Measurements from ENCODE around the gene PCDH9. TPM values are rescaled to one million over a fixed set of nuclear protein-coding genes. Genes with fewer than 3 reads are reported as not detected.
"Not testable (repeated sequence)": the region's sequence is repeated elsewhere in the genome, so short reads cannot be mapped to it uniquely, and the experiment has no call there.

PCDH9 gene
- total RNA-seq, 1 experiment from 2014 or later = 2.2 TPM

DNA sequence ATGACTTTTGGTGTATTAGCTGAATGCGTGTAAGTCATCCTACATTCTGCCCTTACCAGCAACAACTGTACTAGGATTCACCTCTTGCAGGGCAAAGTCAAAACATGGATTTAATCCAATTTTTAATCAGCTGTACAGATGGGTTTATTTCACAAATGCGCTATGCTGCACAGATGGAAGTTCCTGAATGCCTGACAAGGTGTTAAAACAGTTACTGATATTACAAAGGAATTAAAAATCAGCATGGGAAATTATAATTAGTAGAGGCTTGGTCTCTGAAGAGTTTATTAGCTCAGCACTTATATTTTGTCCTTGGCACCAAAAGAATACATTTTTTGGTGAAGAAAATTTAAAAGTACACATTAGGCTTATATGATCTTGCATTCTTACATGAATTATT, 448.9 kb downstream of the PCDH9 start:
- Histone ChIP-seq H3K36me3 (no peaks in the 10 kb centered on the region), H3K4me3 (no peak overlapping the region), H3K27ac (no peak overlapping the region), H3K27me3 (replicated peaks) (no peaks in the 10 kb centered on the region), H3K4me1 (replicated peaks) (no peaks in the 10 kb centered on the region), H3K9me3 (replicated peaks) (no peaks in the 10 kb centered on the region)
- no peak for DNase-seq (ENCODE audit: low read depth in 1 of 2, low spot score in 2 of 2)

DNA sequence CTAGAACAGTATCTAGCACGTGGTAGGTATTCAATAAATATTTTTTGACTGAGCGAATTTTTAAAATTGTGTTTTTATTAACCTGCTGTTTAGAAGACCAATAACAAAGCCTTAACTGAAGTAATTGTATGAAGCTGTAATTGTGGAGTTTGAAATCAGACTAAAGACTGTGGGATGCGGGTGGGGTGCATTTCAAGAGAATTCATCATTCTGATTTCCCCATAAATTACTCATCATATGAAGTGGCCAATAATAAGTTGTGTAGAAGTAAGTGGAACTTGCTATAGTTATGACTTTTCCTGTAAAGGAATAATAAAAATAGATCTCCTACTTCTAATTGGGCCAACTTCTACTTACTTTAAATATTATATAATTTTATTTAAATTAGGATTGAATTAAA, 449.3 kb downstream of the PCDH9 start:
- no peak for DNase-seq (ENCODE audit: low read depth in 1 of 2, low spot score in 2 of 2)
- no peaks in the 10 kb centered on the region for H3K36me3 ChIP-seq
- no peak overlapping the region for H3K4me3 ChIP-seq
- no peaks in the 10 kb centered on the region for H3K9me3 ChIP-seq (replicated peaks)
- no peaks in the 10 kb centered on the region for H3K27me3 ChIP-seq (replicated peaks)
- H3K27ac ChIP-seq = no peak overlapping the region
- no peaks in the 10 kb centered on the region for H3K4me1 ChIP-seq (replicated peaks)

DNA sequence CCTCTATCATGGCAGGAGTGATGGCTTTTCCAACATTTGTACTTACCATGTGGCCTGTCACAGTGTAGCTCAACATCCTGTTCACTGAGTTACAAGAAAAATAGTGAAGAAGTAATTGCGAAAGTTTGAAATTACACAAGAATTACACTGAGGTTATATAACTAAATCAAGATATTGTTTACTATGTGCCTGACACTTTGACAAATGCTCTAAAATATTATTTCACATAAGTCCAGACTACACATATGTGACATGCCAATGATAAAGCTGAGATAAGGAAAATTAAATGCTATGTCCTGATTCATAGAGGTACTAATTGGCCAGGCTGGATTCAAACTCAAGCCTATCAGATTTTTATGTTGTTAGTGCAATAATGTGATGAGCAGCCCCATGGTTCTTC, 451.7 kb downstream of the PCDH9 start:
- Histone ChIP-seq H3K27me3 (replicated peaks) (no peaks in the 10 kb centered on the region), H3K4me1 (replicated peaks) (no peaks in the 10 kb centered on the region), H3K9me3 (replicated peaks) (no peaks in the 10 kb centered on the region), H3K4me3 (no peak overlapping the region), H3K27ac (no peak overlapping the region), H3K36me3 (no peaks in the 10 kb centered on the region)
- DNase-seq (ENCODE audit: low read depth in 1 of 2, low spot score in 2 of 2) = no peak

DNA sequence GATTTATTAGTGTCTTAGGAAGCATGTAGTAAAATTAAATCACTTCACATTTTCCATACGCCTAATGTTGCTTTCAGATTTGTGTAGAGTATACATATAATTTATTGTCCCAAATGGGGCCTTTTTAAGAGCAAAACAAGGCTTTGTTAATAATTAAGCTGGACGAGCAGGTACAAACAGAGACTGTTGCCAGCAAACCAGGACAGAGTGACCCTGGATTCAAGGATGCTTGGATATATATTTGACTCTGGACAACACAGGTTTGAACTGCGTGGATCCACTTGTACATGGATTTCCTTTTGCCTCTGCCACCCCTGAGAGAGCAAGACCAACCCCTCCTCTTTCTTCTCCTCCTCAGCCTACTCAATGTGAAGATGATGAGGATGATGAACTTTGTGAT, 454.9 kb downstream of the PCDH9 start:
- H3K27ac ChIP-seq = no peak overlapping the region
- DNase-seq (ENCODE audit: low read depth in 1 of 2, low spot score in 2 of 2) = no peak
- no peaks in the 10 kb centered on the region for H3K27me3 ChIP-seq (replicated peaks)
- H3K9me3 ChIP-seq (replicated peaks) = no peaks in the 10 kb centered on the region
- H3K4me1 ChIP-seq (replicated peaks) = no peaks in the 10 kb centered on the region
- H3K4me3 ChIP-seq = no peak overlapping the region
- H3K36me3 ChIP-seq = no peaks in the 10 kb centered on the region

DNA sequence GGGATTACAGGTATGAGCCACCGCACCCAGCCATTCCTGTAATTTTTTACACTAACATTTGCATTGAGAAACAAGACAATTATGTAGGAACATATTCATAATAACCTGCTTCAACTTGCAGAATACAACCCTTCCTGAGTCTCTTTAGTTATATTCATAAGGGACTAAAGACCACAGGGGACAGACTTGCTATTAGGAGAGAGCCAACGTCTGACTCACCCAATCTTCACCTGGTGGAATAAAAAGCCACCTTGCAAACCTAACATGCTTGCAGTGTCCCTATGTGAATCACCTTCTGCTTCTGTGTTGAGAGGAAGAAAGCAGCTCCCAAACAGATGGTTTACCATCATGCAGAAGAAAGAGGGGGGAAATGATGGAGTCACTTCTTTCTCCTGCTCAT, 456.1 kb downstream of the PCDH9 start:
- H3K36me3 ChIP-seq = no peaks in the 10 kb centered on the region
- no peaks in the 10 kb centered on the region for H3K9me3 ChIP-seq (replicated peaks)
- no peak overlapping the region for H3K27ac ChIP-seq
- no peaks in the 10 kb centered on the region for H3K27me3 ChIP-seq (replicated peaks)
- no peak for DNase-seq (ENCODE audit: low read depth in 1 of 2, low spot score in 2 of 2)
- no peaks in the 10 kb centered on the region for H3K4me1 ChIP-seq (replicated peaks)
- no peak overlapping the region for H3K4me3 ChIP-seq

DNA sequence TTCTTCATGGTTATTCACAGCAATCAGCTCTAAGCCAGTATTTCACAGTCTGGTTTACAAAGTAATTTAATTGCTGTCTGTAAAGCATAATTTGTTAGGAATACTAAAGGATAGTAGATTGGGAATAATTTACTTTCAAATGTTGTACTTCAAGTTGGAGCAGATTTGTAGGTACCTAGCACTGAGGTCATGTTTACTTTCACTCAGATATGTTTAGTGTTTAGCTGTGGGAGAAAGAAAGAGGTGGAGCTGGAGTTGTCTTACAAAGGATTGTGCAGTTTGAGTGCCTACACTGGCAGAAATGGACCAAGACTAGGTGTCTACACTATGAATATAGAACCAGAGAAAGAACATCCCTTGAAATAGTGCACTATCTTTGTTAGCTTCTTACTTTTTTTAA, 464.6 kb downstream of the PCDH9 start:
- Histone ChIP-seq H3K36me3 (no peaks in the 10 kb centered on the region), H3K27ac (no peak overlapping the region), H3K9me3 (replicated peaks) (no peaks in the 10 kb centered on the region), H3K4me1 (replicated peaks) (no peaks in the 10 kb centered on the region), H3K27me3 (replicated peaks) (no peaks in the 10 kb centered on the region), H3K4me3 (no peak overlapping the region)
- no peak for DNase-seq (ENCODE audit: low read depth in 1 of 2, low spot score in 2 of 2)

DNA sequence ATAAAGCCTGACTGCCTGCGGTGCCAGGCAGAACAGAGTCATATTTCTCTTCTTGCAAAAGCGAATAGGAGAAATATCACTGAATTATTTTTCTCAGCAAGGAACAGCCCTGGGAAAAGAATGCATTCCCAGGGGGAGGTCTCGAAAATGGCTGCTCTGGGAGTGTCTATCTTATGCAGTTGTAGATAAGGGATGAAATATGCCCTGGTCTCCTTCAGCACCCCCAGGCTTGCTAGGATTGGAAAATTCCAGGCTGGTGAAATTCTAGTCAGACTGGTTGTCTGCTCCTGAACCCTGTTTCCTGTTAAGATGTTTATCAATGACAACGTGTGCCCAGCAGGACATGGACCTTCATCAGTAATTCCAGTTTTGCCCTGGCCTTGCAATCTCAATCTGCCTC, 469.5 kb downstream of the PCDH9 start:
- not testable (repeated sequence) for H3K9me3 ChIP-seq (replicated peaks); H3K27ac ChIP-seq; H3K4me3 ChIP-seq; H3K36me3 ChIP-seq; H3K4me1 ChIP-seq (replicated peaks); H3K27me3 ChIP-seq (replicated peaks); DNase-seq (ENCODE audit: low read depth in 1 of 2, low spot score in 2 of 2)

DNA sequence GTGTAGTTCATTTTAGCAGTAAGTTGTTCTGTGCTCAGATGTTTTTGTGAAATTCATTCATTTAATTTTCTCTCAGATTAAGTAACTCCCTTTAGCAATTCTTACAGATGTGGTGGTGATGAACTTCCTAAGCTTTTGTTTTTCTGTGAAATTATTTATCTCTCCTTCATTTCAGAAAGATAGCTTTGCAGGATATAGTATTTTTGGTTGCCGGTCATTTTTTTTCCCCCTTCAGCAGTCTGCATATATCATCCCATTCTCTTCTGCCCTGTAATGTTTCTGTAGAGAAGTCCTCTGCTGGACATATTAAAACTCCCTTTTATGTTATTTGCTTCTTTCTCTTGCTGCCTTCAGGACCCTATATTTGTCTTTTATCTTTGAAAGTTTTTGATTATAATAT, 470.2 kb downstream of the PCDH9 start:
- no peaks in the 10 kb centered on the region for H3K4me1 ChIP-seq (replicated peaks)
- no peak overlapping the region for H3K27ac ChIP-seq
- H3K9me3 ChIP-seq (replicated peaks) = no peaks in the 10 kb centered on the region
- no peaks in the 10 kb centered on the region for H3K27me3 ChIP-seq (replicated peaks)
- no peak for DNase-seq (ENCODE audit: low read depth in 1 of 2, low spot score in 2 of 2)
- no peak overlapping the region for H3K4me3 ChIP-seq
- no peaks in the 10 kb centered on the region for H3K36me3 ChIP-seq

DNA sequence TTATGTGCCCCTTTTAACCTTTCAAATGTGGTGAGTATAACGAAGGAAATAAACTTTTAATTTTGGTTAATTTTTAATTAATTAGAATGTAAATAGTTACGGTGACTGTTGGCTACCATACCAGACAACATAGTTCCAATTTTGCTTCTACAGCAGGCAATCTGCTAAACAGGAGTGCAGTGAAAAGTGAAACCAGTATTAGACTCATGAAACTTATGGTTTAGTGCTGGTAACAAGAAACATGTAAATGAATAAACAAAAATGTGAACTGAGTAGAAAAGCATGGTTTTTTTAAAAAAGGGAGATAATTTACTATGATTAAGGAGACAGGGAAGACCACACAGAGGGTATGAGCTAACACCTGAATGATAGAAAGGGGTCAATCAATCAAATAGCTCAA, 478.4 kb downstream of the PCDH9 start:
- no peak for DNase-seq (ENCODE audit: low read depth in 1 of 2, low spot score in 2 of 2)
- Histone ChIP-seq H3K27me3 (replicated peaks) (no peaks in the 10 kb centered on the region), H3K27ac (no peak overlapping the region), H3K36me3 (no peaks in the 10 kb centered on the region), H3K4me3 (no peak overlapping the region), H3K9me3 (replicated peaks) (no peaks in the 10 kb centered on the region), H3K4me1 (replicated peaks) (no peaks in the 10 kb centered on the region)

DNA sequence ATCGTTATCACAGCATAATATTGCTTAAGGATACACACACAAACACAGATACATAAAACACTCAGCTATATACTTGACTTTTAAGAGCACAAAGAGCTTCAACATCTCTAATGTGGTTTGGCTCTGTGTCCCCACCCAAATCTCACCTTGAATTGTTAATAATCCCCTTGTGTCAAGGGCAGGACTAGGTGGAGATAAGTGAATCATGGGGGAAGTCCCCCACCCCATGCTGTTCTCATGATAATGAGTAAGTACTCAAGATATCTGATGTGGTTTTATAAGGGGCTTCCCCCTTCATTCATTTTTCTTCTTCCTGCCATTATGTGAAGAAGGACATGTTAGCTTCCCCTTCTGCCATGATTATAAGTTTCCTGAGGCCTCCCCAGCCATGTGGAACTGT, 481.4 kb downstream of the PCDH9 start:
- no peaks in the 10 kb centered on the region for H3K36me3 ChIP-seq
- no peak for DNase-seq (ENCODE audit: low read depth in 1 of 2, low spot score in 2 of 2)
- H3K4me1 ChIP-seq (replicated peaks) = no peaks in the 10 kb centered on the region
- H3K27me3 ChIP-seq (replicated peaks) = no peaks in the 10 kb centered on the region
- H3K27ac ChIP-seq = no peak overlapping the region
- H3K4me3 ChIP-seq = no peak overlapping the region
- H3K9me3 ChIP-seq (replicated peaks) = no peaks in the 10 kb centered on the region

DNA sequence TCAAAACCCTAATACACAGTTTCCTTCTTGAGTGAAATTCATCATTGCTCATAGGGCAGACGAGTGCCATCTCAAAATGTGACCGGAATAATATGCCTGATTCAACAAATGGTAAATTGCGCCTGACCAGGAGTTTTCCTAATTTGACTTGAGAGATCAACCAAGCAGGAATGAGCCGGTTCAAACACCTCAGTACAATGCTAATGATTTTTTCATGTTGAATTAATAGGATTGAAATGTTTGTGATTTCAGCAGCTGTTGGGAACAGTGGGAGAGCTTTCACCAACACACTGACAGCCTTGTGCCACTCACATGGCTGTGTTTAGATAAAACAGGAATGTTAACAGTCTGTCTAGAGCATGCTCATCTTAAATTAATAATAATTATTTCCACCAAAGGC, 484.8 kb downstream of the PCDH9 start:
- H3K27me3 ChIP-seq (replicated peaks) = no peaks in the 10 kb centered on the region
- H3K4me1 ChIP-seq (replicated peaks) = no peaks in the 10 kb centered on the region
- no peaks in the 10 kb centered on the region for H3K9me3 ChIP-seq (replicated peaks)
- H3K27ac ChIP-seq = no peak overlapping the region
- no peak for DNase-seq (ENCODE audit: low read depth in 1 of 2, low spot score in 2 of 2)
- no peak overlapping the region for H3K4me3 ChIP-seq
- no peaks in the 10 kb centered on the region for H3K36me3 ChIP-seq

DNA sequence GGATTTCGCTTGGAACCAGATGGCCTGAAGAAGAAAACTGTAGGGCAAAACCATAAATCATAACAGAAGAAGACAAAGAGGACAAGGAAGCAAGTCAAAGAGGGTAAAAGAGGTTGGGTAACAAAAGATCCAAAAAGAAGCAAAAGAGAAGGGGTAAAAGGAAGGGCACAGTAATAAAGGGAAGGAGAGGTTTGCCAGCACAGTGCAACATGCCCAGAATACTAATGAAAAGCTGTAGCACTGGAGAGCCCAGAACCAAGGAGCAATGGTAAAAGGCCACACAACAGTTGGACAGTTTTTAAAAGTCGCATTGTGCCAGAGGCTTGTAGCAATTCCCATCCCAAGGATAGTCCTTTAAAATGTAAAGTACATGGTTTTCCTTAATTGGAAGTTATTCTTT, 506.6 kb downstream of the PCDH9 start:
- Histone ChIP-seq H3K27me3 (replicated peaks) (no peaks in the 10 kb centered on the region), H3K27ac (no peak overlapping the region), H3K4me3 (no peak overlapping the region), H3K4me1 (replicated peaks) (no peaks in the 10 kb centered on the region), H3K9me3 (replicated peaks) (no peaks in the 10 kb centered on the region), H3K36me3 (no peaks in the 10 kb centered on the region)
- DNase-seq (ENCODE audit: low read depth in 1 of 2, low spot score in 2 of 2) = no peak

DNA sequence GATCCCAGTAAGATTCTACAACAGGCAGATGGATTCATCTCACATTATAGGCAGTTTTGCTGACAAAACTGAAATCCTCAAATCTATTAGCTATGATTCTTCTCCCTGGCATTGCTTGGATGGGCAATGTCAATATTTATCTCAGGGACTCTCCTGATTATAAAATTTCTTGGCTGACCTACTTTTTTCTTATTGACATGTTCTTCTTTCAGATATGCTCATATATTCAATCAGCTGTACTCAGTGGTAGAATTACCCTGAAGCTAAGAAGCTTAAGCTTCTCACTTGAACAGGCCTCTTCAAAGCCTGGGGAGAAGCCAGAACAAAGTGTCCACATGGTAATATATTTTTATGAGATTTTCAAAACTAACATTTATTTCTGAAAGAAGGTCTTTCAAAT, 513.6 kb downstream of the PCDH9 start:
- Histone ChIP-seq H3K36me3 (no peaks in the 10 kb centered on the region), H3K4me1 (replicated peaks) (no peaks in the 10 kb centered on the region), H3K9me3 (replicated peaks) (no peaks in the 10 kb centered on the region), H3K27me3 (replicated peaks) (no peaks in the 10 kb centered on the region), H3K4me3 (no peak overlapping the region), H3K27ac (no peak overlapping the region)
- DNase-seq (ENCODE audit: low read depth in 1 of 2, low spot score in 2 of 2) = no peak

DNA sequence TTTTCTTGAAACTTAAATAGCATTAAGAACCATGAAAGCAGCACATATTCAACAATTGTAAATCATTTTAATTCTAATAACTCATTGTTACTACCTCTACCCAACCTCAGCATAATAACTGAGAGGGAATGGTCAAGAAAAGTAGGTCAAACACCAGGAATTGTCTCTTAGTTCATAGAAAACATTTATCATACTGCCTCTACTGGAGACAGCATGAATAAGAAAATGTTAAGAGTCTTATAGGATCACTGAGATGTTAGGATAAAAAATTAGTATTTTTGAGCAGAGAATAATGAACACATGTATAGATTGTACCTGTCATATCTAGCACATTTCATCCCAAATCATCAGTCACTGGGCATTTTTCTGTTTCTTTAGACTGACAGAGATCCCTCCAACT, 515.3 kb downstream of the PCDH9 start:
- H3K4me1 ChIP-seq (replicated peaks) = no peaks in the 10 kb centered on the region
- H3K36me3 ChIP-seq = no peaks in the 10 kb centered on the region
- H3K4me3 ChIP-seq = no peak overlapping the region
- no peaks in the 10 kb centered on the region for H3K27me3 ChIP-seq (replicated peaks)
- DNase-seq (ENCODE audit: low read depth in 1 of 2, low spot score in 2 of 2) = no peak
- H3K27ac ChIP-seq = no peak overlapping the region
- no peaks in the 10 kb centered on the region for H3K9me3 ChIP-seq (replicated peaks)

DNA sequence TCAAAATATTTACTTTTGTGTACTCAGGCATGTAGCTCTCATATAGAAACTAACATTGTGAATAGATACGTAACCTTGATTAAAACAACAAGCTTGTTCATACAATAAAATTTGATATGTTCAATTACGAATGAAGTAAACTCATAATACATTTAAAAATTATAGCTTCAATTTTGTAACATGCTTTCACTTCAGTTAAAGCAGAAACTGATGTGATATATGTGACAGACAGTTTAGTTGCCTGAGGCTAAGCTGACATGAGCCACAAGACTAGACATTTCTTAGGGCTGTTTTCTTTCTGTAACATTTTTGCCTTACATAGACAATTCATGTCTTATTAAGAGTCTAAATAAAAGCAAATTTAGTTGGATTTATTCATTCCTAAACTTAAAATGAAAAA, 526.0 kb downstream of the PCDH9 start:
- H3K9me3 ChIP-seq (replicated peaks) = no peaks in the 10 kb centered on the region
- H3K4me3 ChIP-seq = no peak overlapping the region
- H3K27ac ChIP-seq = no peak overlapping the region
- H3K27me3 ChIP-seq (replicated peaks) = no peaks in the 10 kb centered on the region
- no peaks in the 10 kb centered on the region for H3K4me1 ChIP-seq (replicated peaks)
- H3K36me3 ChIP-seq = no peaks in the 10 kb centered on the region
- DNase-seq (ENCODE audit: low read depth in 1 of 2, low spot score in 2 of 2) = no peak
